GM21381 (cell line): ENCODE results near the gene VWA8.
"Not testable (repeated sequence)": the region's sequence is repeated elsewhere in the genome, so short reads cannot be mapped to it uniquely, and the experiment has no call there.

ENCODE experiments used
- ATAC-seq: cut with Tn5 transposase; IDR thresholded peaks from one replicate; pipeline ENCODE4 v1.9.1; 2021; ENCODE audit warnings: mild to moderate bottlenecking, moderate library complexity; ENCODE audit not compliant: unreplicated experiment

The VWA8 gene

DNA sequence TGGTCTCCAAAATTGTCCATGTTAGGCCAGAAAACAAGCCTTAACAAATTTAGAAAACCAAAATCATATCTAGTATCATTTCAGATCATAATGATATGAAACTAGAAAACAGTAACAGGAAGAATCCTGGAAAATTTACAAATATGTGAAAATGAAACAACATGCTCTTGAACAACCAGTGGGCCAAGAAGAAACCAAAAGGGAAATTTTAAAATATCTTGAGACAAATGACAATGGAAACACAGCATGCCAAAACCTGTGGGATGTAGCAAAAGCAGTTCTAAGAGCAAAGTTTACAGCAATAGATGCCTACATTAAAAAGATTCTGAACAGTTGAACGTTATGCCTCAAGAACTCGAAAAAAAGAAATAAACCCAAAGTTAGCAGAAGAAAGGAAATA is 32.6 kb downstream of the VWA8 start:
- ATAC-seq = no peak

DNA sequence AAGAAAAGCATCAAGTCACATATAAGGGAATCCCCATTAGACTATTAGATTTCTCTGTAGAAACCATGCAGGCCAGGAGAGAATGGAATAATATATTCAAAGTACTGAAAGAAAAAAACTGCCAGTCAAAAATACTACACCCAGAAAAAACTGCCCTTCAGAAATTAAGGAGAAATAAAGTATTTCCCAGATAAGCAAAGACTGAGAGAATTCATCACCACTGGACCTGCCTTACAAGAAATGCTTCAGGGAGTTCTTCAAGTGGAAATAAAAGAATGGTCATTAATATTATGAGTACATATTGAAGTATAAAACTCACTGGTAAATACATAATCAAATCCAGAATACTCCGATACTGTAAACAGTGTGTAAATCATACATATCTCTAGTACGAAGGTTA is 35.9 kb downstream of the VWA8 start:
- ATAC-seq = no peak

DNA sequence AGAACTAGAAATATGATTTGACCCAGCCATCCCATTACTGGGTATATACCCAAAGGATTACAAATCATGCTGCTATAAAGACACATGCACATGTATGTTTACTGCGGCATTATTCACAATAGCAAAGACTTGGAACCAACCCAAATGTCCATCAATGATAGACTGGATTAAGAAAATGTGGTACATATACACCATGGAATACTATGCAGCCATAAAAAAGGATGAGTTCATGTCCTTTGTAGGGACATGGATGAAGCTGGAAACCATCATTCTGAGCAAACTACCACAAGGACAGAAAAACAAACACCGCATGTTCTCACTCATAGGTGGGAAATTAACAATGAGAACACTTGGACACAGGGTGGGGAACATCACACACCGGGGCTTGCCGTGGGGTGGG is 38.0 kb downstream of the VWA8 start:
- not testable (repeated sequence) for ATAC-seq

DNA sequence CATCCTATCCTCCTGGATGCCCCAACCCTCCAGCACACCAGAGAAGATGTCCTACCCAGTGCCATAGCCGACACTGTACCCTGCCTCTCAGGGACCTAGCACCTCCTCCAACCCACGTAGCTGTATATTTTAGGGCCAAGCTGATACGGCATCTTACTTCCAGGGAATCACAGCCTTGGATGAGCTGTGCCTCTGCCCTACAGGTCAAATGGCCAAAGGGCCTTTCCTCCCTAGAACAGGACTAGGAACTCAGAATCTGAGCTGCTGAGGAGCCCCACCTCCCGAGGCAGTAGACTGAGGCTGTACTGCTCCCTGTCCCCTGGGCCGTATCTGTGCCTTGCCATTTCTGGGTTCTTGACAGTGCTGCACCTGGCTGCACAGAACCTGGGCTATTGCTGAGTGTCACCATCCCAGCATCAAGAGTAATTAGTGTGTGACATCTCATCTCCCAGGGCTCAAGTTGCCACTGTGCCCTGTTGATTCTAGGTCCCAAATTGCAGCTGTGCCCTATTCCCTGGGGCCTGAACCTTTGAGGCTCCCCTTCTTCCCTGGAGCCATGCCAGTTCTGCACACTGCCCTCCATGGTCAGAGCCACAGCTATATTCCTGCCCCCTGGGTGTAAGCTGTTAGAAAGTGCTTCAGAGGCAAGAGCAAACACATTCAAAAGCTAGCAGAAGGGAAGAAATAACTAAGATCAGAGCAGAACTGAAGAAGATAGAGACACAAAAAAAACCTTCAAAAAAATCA is 41.0 kb downstream of the VWA8 start:
- no peak for ATAC-seq

DNA sequence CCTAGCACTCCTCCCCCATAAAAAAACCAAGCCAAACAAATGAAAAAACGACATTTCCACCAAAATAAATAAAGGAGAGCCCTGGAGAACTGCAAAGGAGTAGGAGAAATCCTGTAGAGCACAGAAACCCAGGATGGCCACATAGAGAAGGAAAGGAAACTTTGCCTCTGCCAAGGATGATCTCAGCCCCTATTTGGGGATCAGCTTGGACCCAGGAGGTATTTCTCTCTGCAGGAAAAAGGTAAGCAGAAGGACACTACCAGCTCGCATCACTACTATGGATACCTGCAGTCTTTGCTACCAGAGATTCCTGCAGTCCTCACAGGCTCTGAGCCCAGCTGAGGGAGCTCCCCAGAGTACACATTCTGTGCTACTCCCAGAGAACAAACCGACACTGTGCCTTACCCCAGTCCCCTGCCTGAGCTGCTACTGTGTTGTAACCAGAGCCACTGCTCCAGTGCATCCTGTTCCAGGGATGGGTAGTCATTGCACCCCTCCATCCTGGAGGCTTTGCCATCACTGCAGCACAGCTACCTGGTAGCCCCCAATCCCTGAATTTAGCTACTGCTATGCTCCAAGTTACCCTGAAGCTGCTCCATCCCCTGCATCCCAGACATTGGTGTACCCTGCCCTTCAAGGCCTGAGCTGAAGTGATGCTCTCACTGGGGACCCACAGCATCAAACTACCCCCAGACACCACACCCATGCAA is 41.7 kb downstream of the VWA8 start:
- no peak for ATAC-seq

DNA sequence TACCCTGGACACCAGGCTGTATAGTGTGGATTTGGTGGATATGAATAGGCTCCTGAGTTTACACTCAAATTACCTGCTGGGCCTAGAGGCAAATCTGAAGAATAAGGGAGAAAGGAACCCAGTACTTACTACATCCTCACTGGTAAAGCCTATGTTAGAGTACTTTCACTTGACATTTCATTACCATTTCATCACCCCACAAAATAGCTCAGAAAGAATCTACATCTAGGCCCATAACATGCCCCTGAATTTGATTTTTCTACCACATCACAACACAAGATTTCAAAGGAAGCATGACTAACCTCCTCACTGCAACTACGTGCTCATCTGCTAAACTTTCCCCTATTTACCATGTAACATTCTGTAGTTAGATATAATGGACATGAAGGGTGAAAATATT is 43.3 kb downstream of the VWA8 start:
- ATAC-seq = no peak

DNA sequence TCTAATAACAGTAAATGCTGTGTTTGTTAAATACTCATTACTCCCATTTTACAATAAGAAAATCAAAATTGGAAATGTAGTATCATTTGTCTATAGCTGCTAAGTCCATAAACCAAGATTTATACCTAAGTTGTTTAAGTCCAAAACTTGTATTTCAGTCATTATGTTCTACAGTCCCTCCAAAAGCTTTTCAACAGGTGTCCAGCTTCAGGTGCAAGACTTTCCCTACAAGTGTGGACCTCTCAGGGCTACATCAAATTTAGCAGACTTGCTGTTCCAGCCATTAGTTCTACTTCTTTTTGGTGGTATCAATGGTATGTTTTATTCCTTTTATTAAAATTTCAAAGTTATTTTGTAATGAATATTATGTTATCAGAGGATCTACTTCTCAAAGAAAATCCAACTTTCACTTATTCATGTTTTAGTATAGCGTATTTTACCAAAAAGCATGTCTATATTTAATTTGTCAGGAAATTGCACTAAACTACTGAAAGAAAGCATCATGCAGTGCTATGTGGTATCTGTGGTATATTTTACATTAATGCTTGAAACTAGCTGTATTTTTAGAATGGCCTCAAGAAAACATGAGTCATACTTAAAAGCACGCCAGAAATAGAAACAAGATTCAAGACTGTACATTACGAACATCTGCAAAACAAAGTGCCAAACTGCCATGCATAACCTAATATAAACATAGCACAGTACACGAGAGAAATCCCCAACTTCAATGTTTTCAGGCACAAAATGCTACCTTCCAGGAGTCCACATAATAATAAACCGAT is 44.5 kb downstream of the VWA8 start:
- peak; percentile 94 for ATAC-seq

DNA sequence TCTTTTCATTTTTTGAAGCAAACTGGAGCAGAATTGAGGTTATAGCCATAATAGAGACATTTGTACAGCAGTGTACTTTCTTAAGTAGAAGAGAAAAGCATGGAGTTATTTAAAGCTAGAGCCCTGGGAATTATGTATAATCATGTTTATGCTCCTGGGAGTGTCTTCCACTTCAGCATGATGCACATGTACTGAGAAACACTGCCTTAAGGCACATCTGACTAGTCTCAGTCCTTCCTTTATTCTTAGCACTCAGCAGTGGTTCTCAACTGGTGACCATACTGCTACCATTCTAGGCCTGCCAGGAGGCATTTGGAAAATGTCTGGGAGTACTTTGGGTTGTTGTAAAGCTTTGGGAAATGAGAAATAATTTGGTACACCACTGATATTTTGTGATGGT is 45.8 kb downstream of the VWA8 start:
- ATAC-seq = no peak

DNA sequence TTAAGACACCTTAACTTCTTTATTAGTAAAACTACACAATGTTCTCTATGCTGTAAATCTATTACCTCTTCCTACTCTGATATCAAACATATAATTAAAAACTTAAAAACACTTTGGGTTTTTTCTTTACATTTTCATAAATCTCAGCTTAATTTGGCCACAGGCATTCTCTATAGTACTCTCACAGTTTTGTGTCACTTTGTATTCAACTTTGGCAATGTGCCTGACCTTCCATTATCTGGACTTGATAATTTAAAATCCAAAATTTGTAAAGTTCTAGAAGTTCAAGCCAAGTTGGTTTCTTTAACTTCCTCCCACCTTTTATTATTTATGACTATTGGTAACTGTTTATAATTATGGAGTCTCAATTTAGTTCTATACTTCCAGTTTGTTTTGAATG is 46.4 kb downstream of the VWA8 start:
- ATAC-seq = no peak

DNA sequence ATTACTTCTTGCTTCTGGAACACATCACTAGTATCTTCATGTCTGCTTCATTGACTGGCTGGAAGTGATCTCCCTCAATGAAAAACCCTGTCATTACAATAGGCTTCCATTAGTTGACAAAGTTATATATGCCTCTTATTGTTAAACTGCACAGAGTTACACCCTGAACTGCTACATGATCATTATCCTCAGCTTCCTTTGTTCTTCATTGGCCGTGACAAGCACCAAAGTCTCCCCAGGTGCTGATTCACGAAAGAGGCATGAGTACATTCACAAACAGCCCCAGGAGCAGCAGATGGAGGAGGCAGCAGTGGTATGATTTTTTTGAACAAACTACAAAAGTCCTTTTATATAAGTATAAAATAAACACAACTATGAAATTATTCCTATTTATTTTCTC is 51.4 kb downstream of the VWA8 start:
- ATAC-seq = no peak

DNA sequence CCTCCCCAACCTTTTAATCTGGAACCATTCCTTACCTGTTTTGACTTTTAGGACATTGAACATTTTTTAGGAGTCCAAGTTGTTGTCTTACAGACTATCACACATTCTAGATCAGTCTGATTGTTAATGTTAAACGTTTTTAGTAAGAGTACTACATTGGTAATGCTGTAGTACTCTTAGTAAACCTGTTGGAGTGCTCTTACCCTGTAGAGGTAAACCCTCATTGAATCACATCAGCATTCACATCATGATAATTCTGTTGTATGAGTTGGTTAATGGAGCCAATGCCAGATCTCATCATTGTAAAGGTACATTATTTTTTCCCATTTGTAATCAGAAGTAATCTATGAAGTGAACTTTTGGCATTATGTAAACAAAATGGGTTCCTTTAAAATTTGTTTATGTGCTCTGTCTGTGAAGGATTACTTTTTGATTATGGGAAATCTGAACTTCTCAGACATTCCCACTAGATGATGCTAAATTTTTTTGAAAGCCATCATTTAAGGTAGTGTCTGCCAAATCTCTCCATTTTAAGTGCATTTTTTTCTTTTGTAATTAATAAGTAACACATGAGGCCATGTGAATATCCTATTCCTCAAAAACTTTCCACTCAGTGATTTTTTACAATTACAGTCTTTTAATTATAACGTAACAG is 55.2 kb downstream of the VWA8 start:
- peak; percentile 79 for ATAC-seq

DNA sequence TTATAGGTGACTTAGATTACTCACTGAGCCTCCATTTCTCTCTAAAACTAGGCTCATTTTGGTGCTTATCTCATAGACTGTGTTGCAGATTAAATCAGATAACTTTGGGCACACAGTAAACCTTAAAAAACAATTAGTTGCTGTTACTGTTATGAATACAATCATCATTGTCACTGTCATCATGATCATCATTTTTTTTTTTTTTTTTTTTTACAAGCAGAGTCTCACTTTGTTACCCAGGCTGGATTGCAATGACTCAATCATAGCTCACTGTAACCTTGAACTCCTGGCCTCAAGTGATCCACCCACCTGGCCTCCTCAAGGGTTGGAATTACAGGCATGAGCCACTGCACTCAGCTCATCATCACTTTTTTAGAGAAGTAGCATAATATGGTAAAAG is 60.0 kb downstream of the VWA8 start:
- no peak for ATAC-seq

DNA sequence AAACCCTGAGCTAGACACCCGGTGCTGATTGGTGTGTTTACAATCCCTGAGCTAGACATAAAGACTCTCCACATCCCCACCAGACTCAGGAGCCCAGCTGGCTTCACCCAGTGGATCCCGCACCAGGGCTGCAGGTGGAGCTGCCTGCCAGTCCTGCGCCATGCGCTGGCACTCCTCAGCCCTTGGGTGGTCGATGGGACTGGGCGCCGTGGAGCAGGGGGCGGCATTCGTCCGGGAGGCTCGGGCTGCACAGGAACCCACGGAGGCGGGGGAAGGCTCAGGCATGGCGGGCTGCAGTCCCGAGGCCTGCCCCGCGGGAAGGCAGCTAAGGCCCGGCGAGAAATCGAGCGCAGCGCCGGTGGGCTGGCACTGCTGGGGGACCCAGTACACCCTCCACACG is 62.5 kb downstream of the VWA8 start:
- ATAC-seq = not testable (repeated sequence)

DNA sequence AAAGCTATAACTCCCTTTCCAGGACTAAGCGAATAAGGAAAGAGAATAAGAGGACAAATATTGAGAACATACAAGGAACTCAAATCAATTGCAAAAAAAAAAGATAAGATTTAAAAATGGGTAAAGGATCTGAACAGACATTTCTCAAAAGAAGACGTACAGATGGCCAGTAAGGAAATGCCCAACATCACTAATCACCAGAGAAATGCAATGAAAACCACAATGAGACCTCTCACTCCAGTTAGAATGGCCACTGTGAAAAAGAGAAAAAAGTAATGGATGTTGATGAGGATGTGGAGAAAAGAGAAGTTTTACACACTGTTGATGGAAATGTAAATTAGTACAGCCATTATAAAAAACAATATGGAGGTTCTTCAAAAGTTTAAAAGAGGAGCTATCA is 63.8 kb downstream of the VWA8 start:
- ATAC-seq = no peak

DNA sequence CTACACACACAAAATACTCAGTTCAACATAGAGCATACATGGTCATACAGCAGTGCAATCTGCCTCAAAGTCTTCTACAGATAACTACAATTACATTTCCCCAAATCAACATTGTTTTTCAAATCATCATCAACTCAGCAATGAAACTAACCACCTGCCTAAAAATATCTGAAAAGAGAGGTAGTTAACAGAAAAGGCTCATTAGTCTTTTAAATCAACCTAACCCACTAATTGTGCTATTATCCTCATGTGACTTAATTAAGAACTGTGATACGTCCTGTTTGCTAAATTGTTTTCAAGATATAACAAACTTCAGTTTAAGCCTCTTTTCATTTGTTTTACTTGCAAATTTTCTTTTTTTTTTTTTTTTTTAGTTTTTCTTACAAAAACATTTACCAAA is 65.4 kb downstream of the VWA8 start:
- ATAC-seq = no peak

DNA sequence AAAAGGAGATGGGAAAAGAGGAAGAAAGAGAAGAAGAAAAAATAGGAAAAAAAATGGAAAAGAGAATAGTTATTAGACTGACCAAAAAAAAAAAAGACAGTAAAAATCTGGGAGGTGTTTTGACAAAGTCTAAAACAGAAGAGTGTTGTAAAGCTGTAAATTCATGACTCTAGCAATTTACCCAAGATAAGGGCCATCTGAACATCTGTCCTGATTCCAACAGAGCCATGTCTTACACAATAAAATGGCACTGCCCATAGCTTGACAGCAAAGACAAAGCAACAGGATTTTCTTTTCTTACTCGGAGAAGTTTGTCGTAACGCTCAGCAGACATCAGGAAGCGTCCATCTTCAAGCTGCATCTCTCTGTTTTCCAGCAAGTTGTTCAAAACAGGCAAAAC is 69.8 kb downstream of the VWA8 start:
- ATAC-seq = no peak

DNA sequence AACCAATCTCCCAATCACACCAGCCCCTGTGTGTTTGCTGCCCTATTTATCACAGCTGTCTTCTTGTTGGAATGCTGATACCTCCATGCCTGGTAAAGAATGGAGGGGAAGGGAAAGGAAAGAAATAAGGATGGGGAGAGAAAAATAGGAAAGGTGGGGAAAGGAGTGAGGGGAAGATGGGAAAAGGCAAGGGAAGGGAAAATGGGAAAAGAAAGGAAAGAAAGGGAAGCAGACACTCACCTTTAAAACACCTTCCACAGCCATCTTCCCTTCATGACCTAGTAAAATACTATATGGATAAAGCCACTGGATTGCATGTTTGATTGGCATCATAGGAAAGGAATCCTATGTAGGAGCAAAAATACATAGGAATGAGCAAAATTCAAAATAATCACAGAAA is 77.8 kb downstream of the VWA8 start:
- no peak for ATAC-seq

DNA sequence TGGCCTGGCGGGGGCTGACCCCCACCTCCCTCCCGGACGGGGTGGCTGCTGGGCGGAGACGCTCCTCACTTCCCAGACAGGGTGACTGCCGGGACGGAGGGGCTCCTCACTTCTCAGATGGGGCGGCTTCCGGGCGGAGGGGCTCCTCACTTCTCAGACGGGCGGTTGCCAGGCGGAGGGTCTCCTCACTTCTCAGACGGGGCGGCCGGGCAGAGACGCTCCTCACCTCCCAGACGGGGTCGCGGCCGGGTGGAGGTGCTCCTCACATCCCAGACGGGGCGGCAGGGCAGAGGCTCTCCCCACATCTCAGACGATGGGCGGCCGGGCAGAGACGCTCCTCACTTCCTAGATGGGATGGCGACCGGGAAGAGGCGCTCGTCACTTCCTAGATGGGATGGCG is 79.0 kb downstream of the VWA8 start:
- not testable (repeated sequence) for ATAC-seq

DNA sequence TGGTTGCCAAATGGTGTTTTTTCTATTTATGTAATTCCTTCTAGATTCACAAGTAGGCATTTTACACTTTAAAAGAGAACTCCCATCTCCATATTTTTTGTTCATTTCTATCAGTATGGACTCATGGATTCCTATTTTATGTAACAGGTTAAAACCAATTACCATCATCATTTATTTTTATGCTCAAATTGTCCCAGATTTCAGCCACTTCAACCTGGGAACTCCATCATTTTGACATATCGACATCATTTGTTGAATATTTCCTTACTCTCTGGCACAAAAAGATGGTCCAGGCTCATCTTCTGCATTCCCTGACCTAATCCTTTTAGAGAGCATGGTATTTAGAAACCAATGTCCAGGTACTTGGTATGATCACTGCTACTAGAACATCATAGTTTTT is 79.9 kb downstream of the VWA8 start:
- ATAC-seq = no peak

DNA sequence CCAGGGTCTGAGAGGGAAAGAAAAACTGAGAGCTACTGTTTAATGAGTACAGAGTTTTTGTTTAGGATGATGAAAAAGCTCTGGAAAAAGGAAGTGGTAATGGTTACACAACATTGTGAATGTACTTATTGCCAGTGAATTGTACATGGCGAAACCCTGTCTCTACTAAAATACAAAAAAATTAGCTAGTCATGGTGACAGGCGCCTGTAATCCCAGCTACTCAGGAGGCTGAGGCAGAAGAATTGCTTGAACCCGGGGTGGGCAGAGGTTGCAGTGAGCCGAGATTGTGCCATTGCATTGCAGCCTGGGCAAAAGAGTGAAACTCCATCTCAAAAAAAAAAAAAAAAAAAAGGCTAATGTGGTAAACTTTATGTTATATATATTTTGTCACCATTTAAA is 96.3 kb downstream of the VWA8 start:
- no peak for ATAC-seq

DNA sequence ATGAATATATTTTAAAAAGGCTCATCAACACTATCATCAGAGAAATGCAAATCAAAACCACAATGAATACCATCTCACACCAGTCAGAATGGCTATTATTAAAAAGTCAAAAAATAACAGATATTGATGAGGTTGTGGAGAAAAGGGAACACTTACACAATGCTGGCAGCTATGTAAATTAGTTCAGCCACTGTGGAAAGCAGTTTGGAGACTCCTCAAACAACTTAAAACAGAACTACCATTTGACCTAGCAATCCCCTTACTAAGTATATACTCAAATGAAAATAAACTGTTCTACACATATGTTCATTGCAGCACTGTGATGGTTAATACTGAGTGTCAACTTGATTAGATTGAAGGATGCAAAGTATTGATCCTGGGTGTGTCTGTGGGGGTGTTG is 98.2 kb downstream of the VWA8 start:
- not testable (repeated sequence) for ATAC-seq
